SK-N-SH treated with all-trans-retinoic acid at 6 μM for 48 hours (cell line): ENCODE data around the gene RIN3.

Source experiments
- ARNTL ChIP-seq: fragments of 450-650 bp; formaldehyde crosslinking; IDR thresholded peaks from 2 replicates; pipeline ENCODE4 v1.5.0; 2020; ENCODE audit warnings: low read depth, mild to moderate bottlenecking, moderate library complexity, borderline replicate concordance
- BACH2 ChIP-seq: fragments of 250-450 bp; sonication (Bioruptor Pico); IDR thresholded peaks from 2 replicates; pipeline ENCODE4 v1.9.0; 2021; ENCODE audit warnings: mild to moderate bottlenecking, borderline replicate concordance
- GLIS3 ChIP-seq: fragments of 250-450 bp; sonication (Bioruptor Pico); IDR thresholded peaks from 2 replicates; pipeline ENCODE4 v1.5.0; 2020; ENCODE audit warnings: mild to moderate bottlenecking, moderate library complexity
- ISL1 ChIP-seq: fragments of 250-450 bp; sonication (Bioruptor Pico); IDR thresholded peaks from 2 replicates; pipeline ENCODE4 v2.1.2; 2022; ENCODE audit warnings: mild to moderate bottlenecking, moderate library complexity
- OSR1 ChIP-seq: fragments of 250-450 bp; sonication (Bioruptor Pico); IDR thresholded peaks from 2 replicates; pipeline ENCODE4 v1.8.0; 2022; ENCODE audit warnings: moderate library complexity, mild to moderate bottlenecking, inconsistent platforms
- PATZ1 ChIP-seq: fragments of 250-450 bp; sonication (Bioruptor Pico); IDR thresholded peaks from 2 replicates; pipeline ENCODE4 v1.8.0; 2020; ENCODE audit warnings: mild to moderate bottlenecking, moderate library complexity, borderline replicate concordance
- PPARA ChIP-seq: fragments of 250-450 bp; sonication (Bioruptor Pico); IDR thresholded peaks from 2 replicates; pipeline ENCODE4 v1.5.0; 2020; ENCODE audit warnings: mild to moderate bottlenecking, borderline replicate concordance
- TCF4 ChIP-seq: fragments of 250-450 bp; sonication (Bioruptor Pico); IDR thresholded peaks from 2 replicates; pipeline ENCODE4 v1.8.0; 2021; ENCODE audit warnings: mild to moderate bottlenecking, moderate library complexity, borderline replicate concordance
- ZFP3 ChIP-seq: fragments of 250-450 bp; sonication (Bioruptor Pico); IDR thresholded peaks from 2 replicates; pipeline ENCODE4 v1.5.0; 2020; ENCODE audit warnings: mild to moderate bottlenecking, moderate library complexity
- ZFP30 ChIP-seq: fragments of 450-650 bp; formaldehyde crosslinking; IDR thresholded peaks from 2 replicates; pipeline ENCODE4 v1.5.0; 2022; ENCODE audit warnings: mild to moderate bottlenecking, moderate library complexity
- ZNF70 ChIP-seq: fragments of 450-650 bp; formaldehyde crosslinking; IDR thresholded peaks from 2 replicates; pipeline ENCODE4 v1.5.0; 2020; ENCODE audit warnings: mild to moderate bottlenecking, moderate library complexity
- ZNF8 ChIP-seq: fragments of 450-650 bp; formaldehyde crosslinking; IDR thresholded peaks from 2 replicates; pipeline ENCODE4 v1.5.0; 2020; ENCODE audit warnings: mild to moderate bottlenecking, moderate library complexity
- TF ChIP-seq, protein P1 (sequence below): fragments of 250-450 bp; sonication (Bioruptor Pico); IDR thresholded peaks from 2 replicates; pipeline ENCODE4 v1.5.1; 2020; ENCODE audit warnings: low read depth, mild to moderate bottlenecking, moderate library complexity
- TF ChIP-seq, protein P2 (sequence below): fragments of 250-450 bp; sonication (Bioruptor Pico); IDR thresholded peaks from 2 replicates; pipeline ENCODE4 v1.5.0; 2020; ENCODE audit warnings: mild to moderate bottlenecking, moderate library complexity

- no peak for TF ChIP-seq ZFP30 (CRISPR knock-in tag)
- no peak for TF ChIP-seq ARNTL (CRISPR knock-in tag)
- no peak for TF ChIP-seq PATZ1
- no peak for TF ChIP-seq ISL1
- TF ChIP-seq PPARA (CRISPR knock-in tag) = no peak
- TF ChIP-seq ZNF70 (CRISPR knock-in tag) = no peak
- TF ChIP-seq GLIS3 = no peak
- TF ChIP-seq, protein P1, sequence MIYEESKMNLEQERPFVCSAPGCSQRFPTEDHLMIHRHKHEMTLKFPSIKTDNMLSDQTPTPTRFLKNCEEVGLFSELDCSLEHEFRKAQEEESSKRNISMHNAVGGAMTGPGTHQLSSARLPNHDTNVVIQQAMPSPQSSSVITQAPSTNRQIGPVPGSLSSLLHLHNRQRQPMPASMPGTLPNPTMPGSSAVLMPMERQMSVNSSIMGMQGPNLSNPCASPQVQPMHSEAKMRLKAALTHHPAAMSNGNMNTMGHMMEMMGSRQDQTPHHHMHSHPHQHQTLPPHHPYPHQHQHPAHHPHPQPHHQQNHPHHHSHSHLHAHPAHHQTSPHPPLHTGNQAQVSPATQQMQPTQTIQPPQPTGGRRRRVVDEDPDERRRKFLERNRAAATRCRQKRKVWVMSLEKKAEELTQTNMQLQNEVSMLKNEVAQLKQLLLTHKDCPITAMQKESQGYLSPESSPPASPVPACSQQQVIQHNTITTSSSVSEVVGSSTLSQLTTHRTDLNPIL (CRISPR knock-in tag) = no peak
- TF ChIP-seq, protein P2, sequence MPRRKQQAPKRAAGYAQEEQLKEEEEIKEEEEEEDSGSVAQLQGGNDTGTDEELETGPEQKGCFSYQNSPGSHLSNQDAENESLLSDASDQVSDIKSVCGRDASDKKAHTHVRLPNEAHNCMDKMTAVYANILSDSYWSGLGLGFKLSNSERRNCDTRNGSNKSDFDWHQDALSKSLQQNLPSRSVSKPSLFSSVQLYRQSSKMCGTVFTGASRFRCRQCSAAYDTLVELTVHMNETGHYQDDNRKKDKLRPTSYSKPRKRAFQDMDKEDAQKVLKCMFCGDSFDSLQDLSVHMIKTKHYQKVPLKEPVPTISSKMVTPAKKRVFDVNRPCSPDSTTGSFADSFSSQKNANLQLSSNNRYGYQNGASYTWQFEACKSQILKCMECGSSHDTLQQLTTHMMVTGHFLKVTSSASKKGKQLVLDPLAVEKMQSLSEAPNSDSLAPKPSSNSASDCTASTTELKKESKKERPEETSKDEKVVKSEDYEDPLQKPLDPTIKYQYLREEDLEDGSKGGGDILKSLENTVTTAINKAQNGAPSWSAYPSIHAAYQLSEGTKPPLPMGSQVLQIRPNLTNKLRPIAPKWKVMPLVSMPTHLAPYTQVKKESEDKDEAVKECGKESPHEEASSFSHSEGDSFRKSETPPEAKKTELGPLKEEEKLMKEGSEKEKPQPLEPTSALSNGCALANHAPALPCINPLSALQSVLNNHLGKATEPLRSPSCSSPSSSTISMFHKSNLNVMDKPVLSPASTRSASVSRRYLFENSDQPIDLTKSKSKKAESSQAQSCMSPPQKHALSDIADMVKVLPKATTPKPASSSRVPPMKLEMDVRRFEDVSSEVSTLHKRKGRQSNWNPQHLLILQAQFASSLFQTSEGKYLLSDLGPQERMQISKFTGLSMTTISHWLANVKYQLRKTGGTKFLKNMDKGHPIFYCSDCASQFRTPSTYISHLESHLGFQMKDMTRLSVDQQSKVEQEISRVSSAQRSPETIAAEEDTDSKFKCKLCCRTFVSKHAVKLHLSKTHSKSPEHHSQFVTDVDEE (CRISPR knock-in tag) = no peak
- TF ChIP-seq ZFP3 (CRISPR knock-in tag) = no peak
- no peak for TF ChIP-seq BACH2 (CRISPR knock-in tag)
- no peak for TF ChIP-seq TCF4 (CRISPR knock-in tag)
- no peak for TF ChIP-seq OSR1 (CRISPR knock-in tag)
- no peak for TF ChIP-seq ZNF8 (CRISPR knock-in tag)
These were observed 624 bp downstream of the RIN3 start for GRCh38 chr14:92513966-92514843.
